EL (cell line): ENCODE data around the gene KRTAP19-4.
"Not testable (repeated sequence)": the region's sequence is repeated elsewhere in the genome, so short reads cannot be mapped to it uniquely, and the experiment has no call there.

Experiments
- DNase-seq: peaks from one replicate; pipeline ENCODE4 v3.0.0-alpha.2; 2016

Gene KRTAP19-4, protein sequence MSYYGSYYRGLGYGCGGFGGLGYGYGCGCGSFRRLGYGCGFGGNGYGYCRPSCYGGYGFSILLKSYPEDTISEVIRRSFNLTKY

GRCh38 chr21:30497065-30497464 lies at the start of gene KRTAP19-4:
Gene KRTAP19-4, minus strand, starts transcription at chr21:30497165. Its CDS starts 55 bp downstream, at chr21:30497110.
- no peak for DNase-seq

DNA sequence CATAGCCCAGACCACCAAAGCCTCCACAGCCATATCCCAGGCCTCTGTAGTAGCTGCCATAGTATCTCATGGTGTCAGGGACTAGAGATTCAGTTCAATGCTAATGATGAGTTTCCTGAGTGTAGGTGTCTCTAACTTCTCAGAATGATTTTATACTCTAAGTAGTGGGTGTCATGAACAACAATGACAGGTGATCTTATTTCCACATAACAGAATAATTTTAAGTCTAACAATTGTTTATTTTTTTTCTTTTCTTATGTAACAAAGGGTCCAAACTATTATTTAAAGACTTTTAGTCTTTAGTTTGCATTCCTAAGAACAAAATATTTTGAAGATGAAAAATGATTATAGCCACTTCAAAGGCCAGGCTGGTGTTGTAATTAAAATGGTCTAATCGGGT lies 44.8 kb upstream of the KRTAP19-4 start, which contains the start of gene KRTAP19-6:
KRTAP19-6 (minus strand) TSS at position 101 of the 400 bp plus-strand sequence; CDS start at position 70, 31 bp downstream.
- no peak for DNase-seq

- DNase-seq: no peak
Observed at GRCh38 chr21:30518876-30519275, 21.9 kb upstream of the KRTAP19-4 start.

GRCh38 chr21:30515681-30516080 lies 18.7 kb upstream of the KRTAP19-4 start:
- no peak for DNase-seq

GRCh38 chr21:30505621-30506205 lies 8.7 kb upstream of the KRTAP19-4 start:
- DNase-seq: not testable (repeated sequence)

DNA sequence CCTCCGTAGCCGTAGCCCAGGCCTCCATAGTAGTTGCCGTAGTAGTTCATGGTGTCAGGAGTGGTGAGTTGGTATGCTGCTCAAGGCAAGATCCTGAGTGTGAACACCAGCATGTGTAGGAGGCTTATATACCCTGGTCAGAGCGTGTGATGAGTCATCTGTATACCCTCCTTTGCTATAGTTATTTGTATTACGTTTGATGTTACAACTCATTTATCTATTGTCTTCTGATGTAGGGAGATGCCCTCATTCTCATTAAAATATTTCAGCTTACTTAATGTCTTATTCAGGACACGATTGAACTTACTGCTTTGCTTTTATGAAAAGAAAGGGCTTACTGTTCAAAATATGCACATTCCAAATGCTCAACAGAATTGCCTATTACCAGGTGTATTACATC lies 5.1 kb upstream of the KRTAP19-4 start, which contains the start of gene KRTAP19-5:
KRTAP19-5 (minus strand) TSS at position 101 of the 400 bp plus-strand sequence; CDS start at position 50, 51 bp downstream.
- no peak for DNase-seq

DNA sequence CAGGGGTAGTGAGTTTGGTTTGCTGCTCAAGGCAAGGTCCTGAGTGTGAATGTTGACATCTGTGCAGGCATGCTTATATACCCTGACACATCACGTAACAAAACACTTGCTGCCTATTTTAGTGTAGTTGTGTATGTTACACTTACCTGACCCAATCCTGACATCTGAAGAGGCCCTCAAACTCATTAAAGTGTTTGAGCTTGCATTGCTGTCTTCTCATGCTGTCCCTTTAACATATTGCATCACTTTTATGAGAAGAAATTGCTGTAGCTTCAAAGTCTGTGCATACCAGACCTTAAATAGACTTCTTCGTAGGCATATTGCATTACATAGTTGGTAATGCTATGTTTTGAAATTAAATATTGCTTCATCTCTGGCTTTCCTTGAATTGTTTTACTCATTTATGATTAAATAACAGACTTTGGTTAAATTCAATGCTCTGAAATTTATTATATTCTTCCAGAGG lies 5.0 kb downstream of the KRTAP19-4 start, which contains the start of gene KRTAP19-3:
KRTAP19-3 (minus strand) TSS at position 51 of the 466 bp plus-strand sequence. CDS start 56 bp downstream, outside the sequence.
- DNase-seq: no peak

- no peak for DNase-seq
Observed at GRCh38 chr21:30487336-30487735, 9.6 kb downstream of the KRTAP19-4 start, which contains the start of gene KRTAP19-2. Gene KRTAP19-2, minus strand, starts transcription at chr21:30487436. Its CDS starts 88 bp downstream, at chr21:30487348.

- no peak for DNase-seq
Observed at GRCh38 chr21:30486180-30486579, 10.8 kb downstream of the KRTAP19-4 start.

GRCh38 chr21:30482130-30482529 lies 14.8 kb downstream of the KRTAP19-4 start:
- no peak for DNase-seq

GRCh38 chr21:30480145-30480544 lies 16.8 kb downstream of the KRTAP19-4 start, which contains the start of gene KRTAP19-1:
Gene KRTAP19-1, minus strand, starts transcription at chr21:30480367. Its CDS starts 50 bp downstream, at chr21:30480317.
- no peak for DNase-seq

DNA sequence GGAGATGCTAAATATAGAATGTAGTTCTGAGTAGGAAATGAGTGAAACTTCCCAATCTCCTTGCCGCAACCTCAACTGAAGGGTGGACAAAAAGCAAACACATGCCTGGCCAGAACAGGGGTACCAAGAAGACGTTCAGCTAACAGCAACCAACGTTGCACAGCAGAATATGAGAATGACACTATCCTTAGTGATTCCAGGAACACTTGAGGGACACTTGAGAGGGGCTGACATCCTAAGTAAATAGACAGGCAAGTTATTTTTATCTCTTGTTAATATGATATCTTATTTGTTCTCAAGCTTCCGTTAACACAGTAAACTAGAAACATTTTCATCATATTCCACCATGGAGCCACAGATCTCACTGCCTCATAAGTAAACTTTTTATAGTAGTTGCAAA lies 17.7 kb downstream of the KRTAP19-4 start:
- DNase-seq: no peak

DNA sequence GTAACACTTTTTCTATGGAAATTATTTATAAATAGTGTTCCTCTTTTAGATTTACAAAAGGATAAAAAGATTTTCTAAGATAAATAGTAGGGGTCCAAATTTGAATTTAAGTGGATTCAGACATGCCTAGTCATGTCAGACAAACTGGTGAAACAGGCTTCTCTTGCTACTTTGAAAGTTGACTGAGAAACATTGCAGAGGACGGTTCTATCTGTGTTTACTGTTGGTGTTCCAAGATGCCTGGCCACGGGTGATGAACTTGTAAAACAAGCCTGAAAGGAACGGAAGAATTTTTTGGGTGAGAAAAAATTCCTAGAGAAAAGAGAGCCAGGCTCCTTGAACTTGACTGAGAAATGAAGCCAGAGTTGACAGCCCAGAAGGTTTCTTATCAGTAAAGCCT lies 19.0 kb downstream of the KRTAP19-4 start:
- no peak for DNase-seq

GRCh38 chr21:30468900-30469714 lies 27.9 kb downstream of the KRTAP19-4 start:
- DNase-seq: no peak

DNA sequence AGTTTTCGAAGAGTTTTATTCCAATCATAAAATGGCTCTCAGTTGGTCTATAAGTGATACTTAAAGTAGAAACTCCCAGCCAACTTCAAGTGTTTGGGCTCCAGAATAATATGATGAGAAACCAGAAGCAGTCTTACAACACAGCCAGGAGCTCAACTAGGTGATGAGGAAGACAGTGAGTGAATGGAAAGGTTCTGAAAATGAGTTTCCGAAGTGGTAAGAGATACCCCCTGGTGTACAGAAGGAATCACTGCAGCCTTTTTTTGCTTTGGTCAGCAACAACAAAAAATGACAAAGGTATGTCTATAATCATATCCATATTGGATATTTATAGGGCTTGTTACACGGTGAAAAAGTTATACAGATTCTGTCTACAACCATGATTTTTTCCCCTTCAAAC lies 33.3 kb downstream of the KRTAP19-4 start:
- no peak for DNase-seq

DNA sequence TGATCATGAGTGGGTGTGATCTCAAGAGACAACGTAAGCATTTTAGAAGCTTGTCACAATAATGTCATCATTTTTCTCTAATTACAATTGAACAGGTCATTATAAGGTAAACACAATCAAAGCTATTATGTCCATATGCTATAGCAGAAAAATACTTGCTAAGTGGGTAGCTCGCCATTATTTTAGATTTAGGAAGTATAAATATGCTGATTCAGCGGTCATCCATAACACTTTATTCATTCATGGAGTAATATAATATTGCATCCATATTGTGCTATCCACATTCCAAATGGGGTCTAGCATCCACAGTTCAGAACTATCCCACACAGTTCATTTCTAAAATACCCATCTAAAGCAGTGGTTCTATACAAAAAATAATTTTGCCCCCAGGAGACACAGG lies 48.5 kb downstream of the KRTAP19-4 start:
- no peak for DNase-seq

DNA sequence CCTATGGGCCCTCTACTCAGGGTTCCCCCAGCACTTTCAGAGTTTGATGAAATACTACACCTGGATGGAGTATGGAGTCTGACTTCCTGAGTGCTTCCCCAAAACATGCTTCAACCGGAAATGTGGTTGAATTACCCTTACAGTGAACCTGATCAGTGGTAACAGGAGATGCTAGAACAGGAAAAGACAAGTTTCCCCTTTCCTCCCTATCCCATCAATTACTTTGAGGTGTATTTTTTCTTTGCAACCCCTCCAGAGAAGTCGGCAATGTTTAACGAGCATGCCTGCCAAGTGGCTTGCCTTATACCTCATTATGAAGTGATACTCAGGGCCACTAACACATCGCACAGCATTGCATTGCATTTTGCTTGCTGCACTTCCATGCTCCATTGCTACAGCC lies 49.9 kb downstream of the KRTAP19-4 start:
- no peak for DNase-seq
